Breast epithelium (tissue), 4 donors: Measurements from ENCODE around the gene CDS2. TPM values are rescaled to one million over a fixed set of nuclear protein-coding genes. Genes with fewer than 3 reads are reported as not detected.

Experiments
- DNase-seq, 2 donors: peaks; one replicate each; pipeline ENCODE4 v3.0.0-alpha.2; 2019; ENCODE audit warnings: low spot score in 2 of 2
- H3K27ac ChIP-seq, 2 donors: fragments of 200-600 bp; sonication (generic) in 1 of 2; one replicate each; pipeline ENCODE4 v1.5.1; 2016 to 2019; ENCODE audit warnings: mild to moderate bottlenecking in 1 of 2
- H3K27me3 ChIP-seq, 2 donors: fragments of 200-600 bp; sonication (generic) in 1 of 2; one replicate each; pipeline versions ENCODE4 v1.5.1 to v1.6.0; 2017 to 2019; ENCODE audit warnings: control low read depth in 1 of 2, mild to moderate bottlenecking in 1 of 2
- H3K36me3 ChIP-seq: fragments of 200-600 bp; one replicate; pipeline ENCODE4 v1.5.1; 2019
- H3K4me1 ChIP-seq, 2 donors: fragments of 200-600 bp; sonication (generic); one replicate each; pipeline ENCODE4 v1.5.1; 2016 to 2019; ENCODE audit warnings: control low read depth in 1 of 2
- H3K4me3 ChIP-seq, 3 donors: fragments of 200-600 bp; sonication (generic); 1 replicate in 2 of 3; 2 replicates in 1 of 3; pipeline ENCODE4 v1.5.1; 2016 to 2019; ENCODE audit warnings: mild to moderate bottlenecking in 3 of 3, moderate library complexity in 2 of 3
- H3K9me3 ChIP-seq, 2 donors: fragments of 200-600 bp; sonication (generic) in 1 of 2; one replicate each; pipeline ENCODE4 v1.5.1; 2016 to 2019; ENCODE audit warnings: control low read depth in 1 of 2
- POLR2A ChIP-seq: fragments of 450-650 bp; IDR thresholded peaks from one replicate; pipeline ENCODE4 v1.6.1; 2016; ENCODE audit warnings: antibody characterized with exemption, mild to moderate bottlenecking, moderate library complexity
- POLR2AphosphoS5 ChIP-seq, 3 donors: sonication (generic); formaldehyde crosslinking; IDR thresholded peaks; one replicate each; pipeline ENCODE4 v1.6.1; 2017; ENCODE audit warnings: antibody characterized with exemption in 3 of 3
- intact Hi-C: fragments of 100-400 bp; cut with DNase I; formaldehyde crosslinking; loops from one replicate; pipeline ENCODE4 v1.15.1; 2023; ENCODE audit warnings: low total_unique reads
- total RNA-seq, 3 donors: library from RNA; depleted of rRNA; stranded (reverse); fragments of >200 nt; gene quantifications; one replicate each; pipeline ENCODE4 v1.1.0, GENCODE V29; 2016
- TF ChIP-seq, protein P1 (sequence below), 3 donors: fragments of 450-650 bp; IDR thresholded peaks; one replicate each; pipeline ENCODE4 v1.5.1; 2016 to 2017; ENCODE audit warnings: antibody characterized with exemption in 3 of 3, mild to moderate bottlenecking in 3 of 3, moderate library complexity in 3 of 3

Gene CDS2
- total RNA-seq, 3 donors from 2014 or later = 29.2 to 42.9 (median 37.6) TPM

DNA sequence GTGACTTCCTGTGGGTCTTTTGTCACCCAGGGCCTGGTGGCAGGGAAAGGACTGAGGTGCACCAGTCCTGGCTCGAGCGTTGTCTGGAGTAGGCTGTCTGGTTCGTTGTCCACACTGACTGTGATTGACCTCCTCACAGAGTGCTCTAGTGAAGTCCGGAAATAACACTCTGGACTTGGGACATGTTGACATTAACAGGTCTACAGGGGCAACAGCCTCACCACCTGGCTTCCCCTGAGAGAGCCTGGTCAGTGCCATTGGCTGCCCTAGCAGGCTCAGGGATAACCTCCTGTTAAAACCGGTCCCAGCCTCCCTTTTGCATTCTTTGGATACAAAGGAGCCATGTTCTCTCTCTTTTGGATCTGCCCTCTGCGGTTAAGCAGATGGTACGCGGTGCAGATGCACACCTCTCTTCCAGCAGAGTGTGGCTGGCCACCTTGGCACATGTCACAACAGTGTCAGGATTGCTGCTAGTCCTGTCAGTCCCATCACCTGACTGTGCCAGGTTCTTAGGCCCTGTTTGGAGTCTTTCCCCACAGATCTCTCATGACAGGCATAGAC lies 46.2 kb downstream of the CDS2 start:
- TF ChIP-seq POLR2AphosphoS5 (IDR thresholded peaks at IDR 0.05) (no peak), POLR2A (no peak)
- TF ChIP-seq, protein P1, sequence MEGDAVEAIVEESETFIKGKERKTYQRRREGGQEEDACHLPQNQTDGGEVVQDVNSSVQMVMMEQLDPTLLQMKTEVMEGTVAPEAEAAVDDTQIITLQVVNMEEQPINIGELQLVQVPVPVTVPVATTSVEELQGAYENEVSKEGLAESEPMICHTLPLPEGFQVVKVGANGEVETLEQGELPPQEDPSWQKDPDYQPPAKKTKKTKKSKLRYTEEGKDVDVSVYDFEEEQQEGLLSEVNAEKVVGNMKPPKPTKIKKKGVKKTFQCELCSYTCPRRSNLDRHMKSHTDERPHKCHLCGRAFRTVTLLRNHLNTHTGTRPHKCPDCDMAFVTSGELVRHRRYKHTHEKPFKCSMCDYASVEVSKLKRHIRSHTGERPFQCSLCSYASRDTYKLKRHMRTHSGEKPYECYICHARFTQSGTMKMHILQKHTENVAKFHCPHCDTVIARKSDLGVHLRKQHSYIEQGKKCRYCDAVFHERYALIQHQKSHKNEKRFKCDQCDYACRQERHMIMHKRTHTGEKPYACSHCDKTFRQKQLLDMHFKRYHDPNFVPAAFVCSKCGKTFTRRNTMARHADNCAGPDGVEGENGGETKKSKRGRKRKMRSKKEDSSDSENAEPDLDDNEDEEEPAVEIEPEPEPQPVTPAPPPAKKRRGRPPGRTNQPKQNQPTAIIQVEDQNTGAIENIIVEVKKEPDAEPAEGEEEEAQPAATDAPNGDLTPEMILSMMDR (IDR thresholded peaks at IDR 0.05) = no peak
- no peaks in the 10 kb centered on the region for H3K27me3 ChIP-seq
- intact Hi-C loops = no loop called here
- no peak overlapping the region for H3K4me3 ChIP-seq
- H3K4me1 ChIP-seq = no peaks in the 10 kb centered on the region
- H3K9me3 ChIP-seq = no peaks in the 10 kb centered on the region
- peak overlapping the region in 1 of 2 donors; percentile 43 for H3K27ac ChIP-seq
- H3K36me3 ChIP-seq = no peaks in the 10 kb centered on the region
- DNase-seq = no peak

DNA sequence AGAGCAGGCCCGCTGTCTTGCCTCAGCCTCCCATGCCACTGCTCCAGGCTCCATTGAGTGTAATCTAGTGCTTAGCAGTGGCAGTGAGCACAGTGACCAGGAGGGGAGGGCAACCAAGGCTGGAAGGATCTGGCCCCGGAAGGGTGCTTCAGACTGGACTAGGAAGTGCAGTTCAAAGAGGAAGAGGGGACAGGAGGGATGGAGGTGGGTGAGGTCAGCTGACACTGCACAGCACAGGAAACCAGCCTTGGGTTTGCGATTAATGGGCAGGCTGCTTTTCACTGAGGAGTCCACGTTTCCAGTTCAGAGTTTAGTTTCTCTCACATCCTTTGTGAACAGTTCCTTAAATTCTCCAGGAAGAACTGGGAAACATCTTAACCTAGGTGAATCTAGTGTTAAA lies 46.9 kb downstream of the CDS2 start:
- DNase-seq = no peak
- H3K36me3 ChIP-seq = no peaks in the 10 kb centered on the region
- no peaks in the 10 kb centered on the region for H3K9me3 ChIP-seq
- intact Hi-C loops = no loop called here
- no peak overlapping the region for H3K4me3 ChIP-seq
- TF ChIP-seq POLR2A (no peak), POLR2AphosphoS5 (IDR thresholded peaks at IDR 0.05) (no peak)
- TF ChIP-seq, protein P1 (IDR thresholded peaks at IDR 0.05) = no peak
- peak overlapping the region in 1 of 2 donors; percentile 12 for H3K27ac ChIP-seq
- H3K4me1 ChIP-seq = no peaks in the 10 kb centered on the region
- H3K27me3 ChIP-seq = no peaks in the 10 kb centered on the region

DNA sequence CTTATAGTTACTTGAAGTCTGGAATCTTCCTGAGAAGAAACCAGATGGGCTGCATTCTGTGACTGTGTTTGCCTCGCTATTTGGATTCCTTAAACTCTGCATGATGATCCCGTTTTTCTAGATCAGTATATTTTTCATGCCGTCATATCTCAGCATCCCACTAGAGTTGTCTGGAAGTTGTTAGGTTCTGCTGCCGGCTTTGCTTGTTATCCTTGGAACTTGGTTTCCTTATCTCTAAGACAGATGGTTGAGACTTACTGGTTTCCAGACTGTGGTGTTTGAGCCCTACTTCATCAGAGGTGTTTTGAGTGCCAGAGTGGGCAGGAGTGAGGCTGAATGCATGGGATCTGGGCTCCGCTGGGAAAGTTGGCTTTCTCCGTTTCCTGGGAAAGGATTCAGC lies 50.3 kb downstream of the CDS2 start:
- TF ChIP-seq, protein P1 (IDR thresholded peaks at IDR 0.05) = no peak
- TF ChIP-seq POLR2A (no peak), POLR2AphosphoS5 (IDR thresholded peaks at IDR 0.05) (no peak)
- H3K9me3 ChIP-seq = no peaks in the 10 kb centered on the region
- H3K36me3 ChIP-seq = no peaks in the 10 kb centered on the region
- no peaks in the 10 kb centered on the region for H3K4me1 ChIP-seq
- H3K27ac ChIP-seq = no peak overlapping the region
- no peak for DNase-seq
- no peak overlapping the region for H3K4me3 ChIP-seq
- intact Hi-C loops = no loop called here
- H3K27me3 ChIP-seq = no peaks in the 10 kb centered on the region

DNA sequence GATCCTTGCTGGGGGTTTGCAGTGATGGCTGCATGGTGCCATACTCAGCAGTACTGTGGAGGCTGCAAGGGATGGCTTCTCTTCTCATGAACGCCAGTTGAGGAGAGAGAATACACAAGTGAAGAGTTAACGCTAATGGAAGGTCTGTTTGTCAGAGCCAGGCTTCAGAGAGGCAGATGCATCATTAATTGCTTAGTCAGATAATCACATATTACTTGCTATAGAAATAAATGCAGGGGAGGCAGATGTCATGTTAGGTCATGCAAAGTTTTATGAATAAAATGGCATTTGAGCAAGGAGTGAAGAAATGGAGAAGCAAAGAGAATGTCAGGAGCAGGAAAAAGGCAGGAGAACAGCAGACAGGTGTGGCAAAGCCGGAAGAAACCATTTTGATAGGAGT lies 51.2 kb downstream of the CDS2 start:
- H3K36me3 ChIP-seq = no peaks in the 10 kb centered on the region
- intact Hi-C loops = no loop called here
- no peaks in the 10 kb centered on the region for H3K4me1 ChIP-seq
- no peak overlapping the region for H3K4me3 ChIP-seq
- TF ChIP-seq, protein P1 (IDR thresholded peaks at IDR 0.05) = no peak
- TF ChIP-seq POLR2AphosphoS5 (IDR thresholded peaks at IDR 0.05) (no peak), POLR2A (no peak)
- no peak overlapping the region for H3K27ac ChIP-seq
- DNase-seq = no peak
- no peaks in the 10 kb centered on the region for H3K9me3 ChIP-seq
- H3K27me3 ChIP-seq = no peaks in the 10 kb centered on the region

DNA sequence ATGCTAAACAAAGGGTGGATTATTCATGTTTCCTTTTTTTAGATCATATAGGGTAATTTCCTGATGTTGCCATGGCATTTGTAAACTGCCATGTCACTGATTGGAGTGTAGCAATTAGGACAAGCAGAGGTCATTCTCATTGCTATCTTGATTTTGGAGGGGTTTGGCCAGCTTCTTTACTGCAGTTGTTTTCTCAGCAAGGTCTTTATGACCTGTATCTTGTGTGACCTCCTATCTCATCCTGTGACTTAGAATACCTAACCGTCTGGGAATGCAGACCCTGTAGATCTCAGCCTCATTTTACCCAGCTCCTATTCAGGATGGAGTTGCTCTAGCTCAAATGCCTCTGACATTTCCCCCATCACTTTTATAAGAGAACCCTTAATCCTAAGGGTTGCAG lies 53.6 kb downstream of the CDS2 start:
- DNase-seq = no peak
- Histone ChIP-seq H3K27me3 (no peaks in the 10 kb centered on the region), H3K9me3 (no peaks in the 10 kb centered on the region), H3K4me1 (no peaks in the 10 kb centered on the region), H3K36me3 (no peaks in the 10 kb centered on the region), H3K4me3 (no peak overlapping the region), H3K27ac (no peak overlapping the region)
- TF ChIP-seq, protein P1 (IDR thresholded peaks at IDR 0.05) = no peak
- TF ChIP-seq POLR2AphosphoS5 (IDR thresholded peaks at IDR 0.05) (no peak), POLR2A (no peak)
- intact Hi-C loops = no loop called here
